ENCODE results near the gene PMFBP1. TPM values are rescaled to one million over a fixed set of nuclear protein-coding genes. Genes with fewer than 3 reads are reported as not detected.

The PMFBP1 gene
- total RNA-seq, result 1.2 TPM in 1 of 2 replicates, not detected in the other

GRCh38 chr16:72172105-72173034, at the start of gene PMFBP1:
Gene PMFBP1, minus strand, starts transcription at chr16:72172155. Its CDS starts 947 bp downstream, at chr16:72171208.

GRCh38 chr16:72093448-72094265, 78.3 kb downstream of the PMFBP1 start, which contains the start of the genes DHX38 and TXNL4B:
Gene DHX38, plus strand, starts transcription at chr16:72093847. Its CDS starts 2,311 bp downstream, at chr16:72096158.
Gene TXNL4B, minus strand, starts transcription at chr16:72093620. Its CDS starts 2,871 bp downstream, at chr16:72090749.

Other genes starting within 250 kb of the PMFBP1 start
- gene PKD1L3, start 171.8 kb downstream of the PMFBP1 start, total RNA-seq, result not detected in 2 replicates
- 2.6 and 4.8 TPM in 2 replicates for gene DHODH, start 163.4 kb downstream of the PMFBP1 start, total RNA-seq
- gene HP, start 117.7 kb downstream of the PMFBP1 start, total RNA-seq, result not detected in 2 replicates
- gene HPR, start 108.9 kb downstream of the PMFBP1 start, total RNA-seq, result not detected in 2 replicates
- 7.5 and 9.9 TPM in 2 replicates for gene TXNL4B, start 78.5 kb downstream of the PMFBP1 start, total RNA-seq
- gene DHX38, start 78.3 kb downstream of the PMFBP1 start, total RNA-seq, result 34.6 and 42.4 TPM in 2 replicates